Measurements from ENCODE around the gene UFSP1. TPM values are rescaled to one million over a fixed set of nuclear protein-coding genes. Genes with fewer than 3 reads are reported as not detected.

The UFSP1 gene
- total RNA-seq, 1 donor from 2014 or later = 5.7 TPM

GRCh38 chr7:100852048-100852872 lies 37.3 kb downstream of the UFSP1 start, which contains the start of gene SLC12A9:
SLC12A9 (plus strand) TSS chr7:100852713; CDS start chr7:100854198, 1,485 bp downstream.
- Histone ChIP-seq H3K4me3 (ENCODE audit: low read length in 3 of 3) (peak within 1 kb of the TSS; percentile 69 to 77 (median 74)), H3K36me3 (ENCODE audit: control insufficient read depth in 3 of 3, insufficient read depth in 3 of 3, low read length in 3 of 3) (peaks cover 0 to 3% (median 0%) of the 10 kb centered on the region in 3 donors), H3K27ac (ENCODE audit: low read depth, low read length) (peak within 1 kb of the TSS; percentile 51), H3K4me1 (ENCODE audit: control insufficient read depth in 3 of 3, insufficient read depth in 3 of 3, low read length in 3 of 3) (peaks cover 12 to 15% (median 14%) of the 10 kb centered on the region in 3 donors), H3K9ac (ENCODE audit: low read depth in 1 of 3, low read length in 3 of 3) (peak within 1 kb of the TSS; percentile 43 to 79 (median 64)), H3K27me3 (ENCODE audit: control insufficient read depth in 3 of 3, insufficient read depth in 3 of 3, low read length in 3 of 3) (no peaks in the 10 kb centered on the region), H3K9me3 (ENCODE audit: control insufficient read depth in 3 of 3, low read length in 3 of 3) (no peaks in the 10 kb centered on the region)

DNA sequence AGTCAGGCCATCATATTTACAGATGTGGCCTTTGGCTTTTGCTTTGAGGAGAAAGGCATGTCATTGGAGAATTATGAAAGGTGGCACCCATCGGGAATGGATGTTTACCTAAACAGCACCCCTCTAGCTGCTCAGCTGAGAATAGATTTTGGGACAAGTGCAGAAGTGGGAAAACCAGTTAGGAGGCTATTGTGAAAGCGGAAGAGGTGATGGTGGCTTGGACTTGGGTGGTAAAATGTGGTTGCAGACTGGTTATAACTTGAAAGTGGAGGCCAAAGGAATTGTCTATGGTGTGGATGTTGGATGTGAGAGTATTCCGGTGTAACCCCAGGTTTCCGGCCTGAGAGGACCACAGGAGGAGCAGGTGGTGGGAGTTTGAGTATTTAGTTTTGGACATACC lies 42.2 kb downstream of the UFSP1 start:
- Histone ChIP-seq H3K9ac (ENCODE audit: low read depth in 1 of 3, low read length in 3 of 3) (no peak overlapping the region), H3K4me3 (ENCODE audit: low read length in 3 of 3) (no peak overlapping the region), H3K4me1 (ENCODE audit: control insufficient read depth in 3 of 3, insufficient read depth in 3 of 3, low read length in 3 of 3) (peaks cover 7 to 8% (median 7%) of the 10 kb centered on the region in 3 donors), H3K27ac (ENCODE audit: low read depth, low read length) (no peak overlapping the region), H3K36me3 (ENCODE audit: control insufficient read depth in 3 of 3, insufficient read depth in 3 of 3, low read length in 3 of 3) (no peaks in the 10 kb centered on the region), H3K9me3 (ENCODE audit: control insufficient read depth in 3 of 3, low read length in 3 of 3) (no peaks in the 10 kb centered on the region), H3K27me3 (ENCODE audit: control insufficient read depth in 3 of 3, insufficient read depth in 3 of 3, low read length in 3 of 3) (no peaks in the 10 kb centered on the region)

DNA sequence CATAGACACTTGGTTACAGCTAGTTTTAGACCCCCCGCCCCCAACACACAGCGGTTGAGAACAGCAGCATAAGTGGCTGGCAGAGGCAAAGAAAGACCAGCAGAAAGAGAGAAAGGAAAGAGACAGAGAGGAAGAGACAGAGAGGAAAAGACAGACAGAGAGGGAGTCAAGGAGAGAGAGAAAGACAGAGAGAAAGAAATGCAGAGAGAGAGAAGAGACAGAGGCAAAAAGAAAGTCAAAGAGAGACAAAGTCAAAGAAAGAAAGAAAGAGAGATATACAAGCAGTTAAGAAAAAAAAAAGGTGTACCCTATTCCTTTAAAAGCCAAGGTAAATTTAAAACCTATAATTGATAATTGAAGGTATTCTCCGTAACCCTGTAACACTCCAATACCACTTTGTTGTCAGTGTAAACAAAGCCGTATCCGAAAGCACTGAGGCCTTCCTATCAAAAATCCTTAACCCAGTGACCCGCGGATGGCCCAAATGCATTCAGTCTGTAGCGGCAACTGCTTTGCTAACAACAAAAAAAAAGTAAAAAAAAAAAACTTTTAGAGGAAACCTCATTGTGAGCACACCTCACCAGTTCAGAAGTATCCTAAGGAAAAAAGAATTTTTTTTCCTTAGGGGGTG lies 48.9 kb downstream of the UFSP1 start:
- H3K9me3 ChIP-seq (ENCODE audit: control insufficient read depth in 3 of 3, low read length in 3 of 3) = no peaks in the 10 kb centered on the region
- no peak overlapping the region for H3K27ac ChIP-seq (ENCODE audit: low read depth, low read length)
- no peak overlapping the region for H3K9ac ChIP-seq (ENCODE audit: low read depth in 1 of 3, low read length in 3 of 3)
- no peak overlapping the region for H3K4me3 ChIP-seq (ENCODE audit: low read length in 3 of 3)
- no peaks in the 10 kb centered on the region for H3K36me3 ChIP-seq (ENCODE audit: control insufficient read depth in 3 of 3, insufficient read depth in 3 of 3, low read length in 3 of 3)
- H3K27me3 ChIP-seq (ENCODE audit: control insufficient read depth in 3 of 3, insufficient read depth in 3 of 3, low read length in 3 of 3) = no peaks in the 10 kb centered on the region
- peaks cover 4 to 9% (median 8%) of the 10 kb centered on the region in 3 donors for H3K4me1 ChIP-seq (ENCODE audit: control insufficient read depth in 3 of 3, insufficient read depth in 3 of 3, low read length in 3 of 3)

- Histone ChIP-seq H3K4me3 (ENCODE audit: low read length in 3 of 3) (no peak overlapping the region), H3K9ac (ENCODE audit: low read depth in 1 of 3, low read length in 3 of 3) (no peak overlapping the region), H3K36me3 (ENCODE audit: control insufficient read depth in 3 of 3, insufficient read depth in 3 of 3, low read length in 3 of 3) (no peaks in the 10 kb centered on the region), H3K27ac (ENCODE audit: low read depth, low read length) (no peak overlapping the region), H3K9me3 (ENCODE audit: control insufficient read depth in 3 of 3, low read length in 3 of 3) (no peaks in the 10 kb centered on the region), H3K27me3 (ENCODE audit: control insufficient read depth in 3 of 3, insufficient read depth in 3 of 3, low read length in 3 of 3) (no peaks in the 10 kb centered on the region), H3K4me1 (ENCODE audit: control insufficient read depth in 3 of 3, insufficient read depth in 3 of 3, low read length in 3 of 3) (peaks cover 4 to 9% (median 8%) of the 10 kb centered on the region in 3 donors)
Measured at GRCh38 chr7:100839361-100839760, 50.2 kb downstream of the UFSP1 start.

Small RNA genes within 50 kb of the gene (small RNA-seq; reads per million reads assigned to genes)
- gene RN7SL549P (not detected), gene RPS29P15 (not detected)

Other genes with a start within 250 kb of the UFSP1 start
- 1.0 TPM for gene TFR2, start 248.2 kb downstream of the UFSP1 start, total RNA-seq
- gene ACTL6B, start 233.3 kb downstream of the UFSP1 start, total RNA-seq = not detected
- gene GNB2, start 216.0 kb downstream of the UFSP1 start, total RNA-seq = 48.5 TPM
- gene GIGYF1, start 195.5 kb downstream of the UFSP1 start, total RNA-seq = 12.0 TPM
- gene POP7, start 183.6 kb downstream of the UFSP1 start, total RNA-seq = 27.7 TPM
- not detected for gene EPO, start 169.2 kb downstream of the UFSP1 start, total RNA-seq
- not detected for gene ZAN, start 156.1 kb downstream of the UFSP1 start, total RNA-seq
- 72.5 TPM for gene EPHB4, start 62.2 kb downstream of the UFSP1 start, total RNA-seq
- 24.5 TPM for gene SLC12A9, start 37.0 kb downstream of the UFSP1 start, total RNA-seq
- gene TRIP6, start 22.3 kb downstream of the UFSP1 start, total RNA-seq = 25.6 TPM
- 25.1 TPM for gene SRRT, start 14.6 kb downstream of the UFSP1 start, total RNA-seq
- gene ACHE, start 6.2 kb upstream of the UFSP1 start, total RNA-seq = 36.0 TPM
- gene MUC3A, start 59.8 kb upstream of the UFSP1 start, total RNA-seq = not detected
- gene MUC12, start 79.8 kb upstream of the UFSP1 start, total RNA-seq = not detected
- not detected for gene MUC17, start 130.4 kb upstream of the UFSP1 start, total RNA-seq
- 6.3 TPM for gene TRIM56, start 195.8 kb upstream of the UFSP1 start, total RNA-seq
- gene SERPINE1, start 237.4 kb upstream of the UFSP1 start, total RNA-seq = 2.1 TPM

Measured in skeletal muscle tissue (tissue), 5 donors.